DND-41 (cell line): ENCODE data around the gene KCNG2.

Experiments used
- ATAC-seq: fragments of 200-7000 bp; cut with Tn5 transposase; 3 replicates; pipeline ENCODE4 v1.9.1; 2021; ENCODE audit warnings: low read depth; ENCODE audit not compliant: insufficient read depth
- DNase-seq: peaks from one replicate; pipeline ENCODE4 v3.0.0-alpha.2; 2020
- H2AFZ ChIP-seq: 2 replicates; pipeline ENCODE4 v1.6.0; 2012; ENCODE audit warnings: low read depth, low read length
- H3K27ac ChIP-seq: 2 replicates; pipeline ENCODE4 v1.5.1; 2012; ENCODE audit warnings: low read length, inconsistent platforms
- H3K27me3 ChIP-seq: fragments of 200-600 bp; sonication (generic); 2 replicates; pipeline ENCODE4 v1.6.0; 2012; ENCODE audit warnings: low read length, mild to moderate bottlenecking, inconsistent platforms; ENCODE audit not compliant: insufficient read depth, poor library complexity
- H3K36me3 ChIP-seq: 2 replicates; pipeline ENCODE4 v1.5.1; 2012; ENCODE audit warnings: low read length, inconsistent platforms; ENCODE audit not compliant: insufficient read depth
- H3K4me1 ChIP-seq: 2 replicates; pipeline ENCODE4 v1.5.1; 2012; ENCODE audit warnings: mild to moderate bottlenecking, low read length; ENCODE audit not compliant: insufficient read depth
- H3K4me2 ChIP-seq: 2 replicates; pipeline ENCODE4 v1.6.0; 2012; ENCODE audit warnings: mild to moderate bottlenecking, moderate library complexity, low read length, inconsistent platforms; ENCODE audit not compliant: insufficient read depth
- H3K4me3 ChIP-seq, 2 experiments: fragments of 200-600 bp in 1 of 2; shearing (Covaris generic) in 1 of 2; 2 replicates each; pipeline ENCODE4 v1.5.1; 2012 to 2016; ENCODE audit warnings: inconsistent platforms in 2 of 2, low read length in 2 of 2, mild to moderate bottlenecking in 2 of 2, low read depth in 1 of 2, moderate library complexity in 1 of 2
- H3K79me2 ChIP-seq: 2 replicates; pipeline ENCODE4 v1.6.0; 2012; ENCODE audit warnings: low read length, inconsistent platforms; ENCODE audit not compliant: insufficient read depth
- H3K9ac ChIP-seq: 2 replicates; pipeline ENCODE4 v1.6.0; 2012; ENCODE audit warnings: low read depth, mild to moderate bottlenecking, inconsistent platforms, low read length, moderate library complexity
- H3K9me3 ChIP-seq: 2 replicates; pipeline ENCODE4 v1.5.1; 2012; ENCODE audit warnings: low read length, moderate library complexity, mild to moderate bottlenecking, inconsistent platforms; ENCODE audit not compliant: insufficient read depth, severe bottlenecking
- H4K20me1 ChIP-seq: 2 replicates; pipeline ENCODE4 v1.6.0; 2012; ENCODE audit warnings: low read length; ENCODE audit not compliant: insufficient read depth
- EZH2 ChIP-seq: IDR thresholded peaks from 3 replicates; pipeline ENCODE4 v1.6.1; 2012; ENCODE audit warnings: borderline replicate concordance, low read depth, mild to moderate bottlenecking, moderate library complexity, low read length, inconsistent platforms; ENCODE audit not compliant: severe bottlenecking
- TF ChIP-seq, protein P1 (sequence below): IDR thresholded peaks from 2 replicates; pipeline ENCODE4 v1.5.1; 2012; ENCODE audit warnings: borderline replicate concordance, low read length, moderate library complexity, mild to moderate bottlenecking; ENCODE audit not compliant: poor library complexity, severe bottlenecking; ENCODE audit errors: extremely low read depth

KCNG2 gene

DNA sequence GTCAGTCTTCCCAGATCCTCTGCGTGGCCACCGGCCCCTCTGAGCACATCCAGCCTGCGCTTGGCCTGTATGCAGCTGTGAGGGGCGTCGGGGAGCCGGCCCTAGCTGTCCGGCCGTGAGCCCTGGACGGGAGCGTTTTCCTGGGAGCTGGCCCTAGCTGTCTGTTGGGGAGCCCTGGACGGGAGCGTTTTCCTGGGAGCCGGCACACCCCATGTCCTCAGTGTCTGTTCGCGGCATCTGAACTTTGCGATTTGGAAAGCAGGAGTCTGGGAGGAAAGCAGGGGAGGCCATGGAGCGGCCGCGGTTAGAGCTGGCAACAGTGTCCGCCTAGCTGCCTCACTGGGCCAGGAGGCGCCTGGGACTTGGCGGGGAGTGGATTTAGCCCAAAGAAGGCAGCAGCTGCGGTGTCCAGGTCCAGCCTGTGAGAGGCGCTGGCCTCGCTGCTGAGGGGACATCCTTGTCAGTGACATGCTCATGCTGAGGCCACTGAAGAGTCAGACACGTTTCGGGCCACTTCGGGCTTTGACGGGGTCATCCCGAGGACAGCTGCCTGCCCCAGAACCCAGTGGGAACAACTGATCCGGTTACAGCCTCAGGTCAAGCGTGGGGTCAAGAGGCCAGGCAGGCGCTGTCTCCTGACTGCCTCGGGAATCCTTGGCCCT lies 75.8 kb downstream of the KCNG2 start:
- ATAC-seq = no peak
- Histone ChIP-seq H4K20me1 (no peaks in the 10 kb centered on the region), H3K9me3 (no peaks in the 10 kb centered on the region), H3K4me1 (no peaks in the 10 kb centered on the region), H3K27ac (no peak overlapping the region), H2AFZ (no peak overlapping the region), H3K79me2 (no peaks in the 10 kb centered on the region), H3K4me3 (no peak overlapping the region), H3K9ac (no peak overlapping the region), H3K4me2 (no peak overlapping the region), H3K36me3 (no peaks in the 10 kb centered on the region), H3K27me3 (no peaks in the 10 kb centered on the region)
- DNase-seq = no peak
- TF ChIP-seq, protein P1, sequence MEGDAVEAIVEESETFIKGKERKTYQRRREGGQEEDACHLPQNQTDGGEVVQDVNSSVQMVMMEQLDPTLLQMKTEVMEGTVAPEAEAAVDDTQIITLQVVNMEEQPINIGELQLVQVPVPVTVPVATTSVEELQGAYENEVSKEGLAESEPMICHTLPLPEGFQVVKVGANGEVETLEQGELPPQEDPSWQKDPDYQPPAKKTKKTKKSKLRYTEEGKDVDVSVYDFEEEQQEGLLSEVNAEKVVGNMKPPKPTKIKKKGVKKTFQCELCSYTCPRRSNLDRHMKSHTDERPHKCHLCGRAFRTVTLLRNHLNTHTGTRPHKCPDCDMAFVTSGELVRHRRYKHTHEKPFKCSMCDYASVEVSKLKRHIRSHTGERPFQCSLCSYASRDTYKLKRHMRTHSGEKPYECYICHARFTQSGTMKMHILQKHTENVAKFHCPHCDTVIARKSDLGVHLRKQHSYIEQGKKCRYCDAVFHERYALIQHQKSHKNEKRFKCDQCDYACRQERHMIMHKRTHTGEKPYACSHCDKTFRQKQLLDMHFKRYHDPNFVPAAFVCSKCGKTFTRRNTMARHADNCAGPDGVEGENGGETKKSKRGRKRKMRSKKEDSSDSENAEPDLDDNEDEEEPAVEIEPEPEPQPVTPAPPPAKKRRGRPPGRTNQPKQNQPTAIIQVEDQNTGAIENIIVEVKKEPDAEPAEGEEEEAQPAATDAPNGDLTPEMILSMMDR = no peak
- no peak for TF ChIP-seq EZH2

DNA sequence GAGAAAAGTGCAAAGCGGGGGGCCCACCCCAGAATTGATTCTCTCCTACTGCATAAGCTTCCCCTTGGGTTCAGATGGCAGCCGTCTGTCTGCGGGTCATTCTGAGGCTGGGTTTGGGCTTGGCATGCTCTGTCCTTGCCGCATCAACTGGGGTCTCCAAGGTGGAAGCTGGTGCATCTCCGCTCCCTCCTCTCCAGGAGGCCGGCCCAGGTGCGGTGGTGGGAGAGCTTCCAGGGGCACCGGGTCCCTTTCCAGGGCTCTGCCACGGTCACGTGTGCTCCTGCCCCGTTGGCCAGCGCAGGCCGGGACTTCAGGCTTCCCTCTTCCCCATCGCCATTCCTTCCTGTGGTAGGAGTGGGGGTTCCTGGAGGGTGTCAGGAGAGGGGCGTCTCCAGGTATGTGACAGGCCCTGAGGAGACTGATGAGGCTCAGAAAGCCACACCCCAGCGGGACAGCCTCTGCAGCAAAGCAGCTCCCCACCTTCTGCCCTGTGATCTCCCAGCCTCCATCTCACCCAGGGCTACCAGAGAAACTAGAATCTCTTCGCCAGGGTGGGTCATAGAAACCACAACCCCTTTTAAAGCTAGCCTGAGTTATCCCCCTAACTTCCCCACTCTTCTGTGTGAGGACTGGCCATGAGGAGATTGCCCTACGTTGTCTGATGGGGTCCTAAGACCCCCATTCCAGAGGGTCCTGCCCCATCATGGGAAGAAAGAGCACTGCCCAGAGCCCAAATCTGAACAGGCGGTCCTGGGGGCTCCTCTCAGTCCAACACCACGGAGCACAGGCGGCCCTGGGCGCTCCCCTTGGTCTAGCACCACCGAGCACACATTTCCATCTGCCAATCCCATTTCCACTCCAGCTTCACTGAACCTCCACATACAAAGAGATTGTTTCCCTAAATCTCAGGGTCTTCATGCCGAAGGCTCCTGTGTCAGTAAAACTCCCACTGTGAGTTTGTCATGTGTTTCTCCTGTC lies 77.1 kb downstream of the KCNG2 start:
- no peaks in the 10 kb centered on the region for H3K4me1 ChIP-seq
- H3K9ac ChIP-seq = no peak overlapping the region
- no peaks in the 10 kb centered on the region for H3K36me3 ChIP-seq
- no peaks in the 10 kb centered on the region for H3K9me3 ChIP-seq
- no peak overlapping the region for H3K27ac ChIP-seq
- H3K27me3 ChIP-seq = no peaks in the 10 kb centered on the region
- TF ChIP-seq, protein P1 = no peak
- TF ChIP-seq EZH2 = no peak
- H3K4me3 ChIP-seq = no peak overlapping the region
- H3K79me2 ChIP-seq = no peaks in the 10 kb centered on the region
- DNase-seq = no peak
- H3K4me2 ChIP-seq = no peak overlapping the region
- no peaks in the 10 kb centered on the region for H4K20me1 ChIP-seq
- no peak for ATAC-seq
- H2AFZ ChIP-seq = no peak overlapping the region

DNA sequence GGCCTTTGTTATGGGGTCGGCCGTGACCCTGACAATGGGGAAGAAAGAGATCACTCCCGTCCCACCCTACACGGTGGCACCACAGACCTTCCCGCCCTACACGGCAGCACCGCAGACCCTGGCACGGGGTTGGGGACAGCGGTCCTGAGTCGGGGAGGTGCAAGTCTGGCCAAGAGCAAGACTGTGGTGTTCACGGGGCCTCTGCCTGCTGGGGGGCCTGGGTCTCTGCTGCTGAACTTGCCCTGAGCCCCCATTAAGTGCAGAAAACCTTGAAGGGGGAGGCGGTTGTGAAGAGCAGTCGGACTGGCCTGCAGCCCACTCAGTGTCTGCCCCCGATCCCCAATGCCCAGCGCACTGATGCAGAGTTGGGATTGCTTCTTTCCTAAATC lies 77.8 kb downstream of the KCNG2 start:
- H3K9me3 ChIP-seq = no peaks in the 10 kb centered on the region
- no peaks in the 10 kb centered on the region for H4K20me1 ChIP-seq
- H3K9ac ChIP-seq = no peak overlapping the region
- H2AFZ ChIP-seq = no peak overlapping the region
- no peaks in the 10 kb centered on the region for H3K36me3 ChIP-seq
- no peak overlapping the region for H3K4me2 ChIP-seq
- no peaks in the 10 kb centered on the region for H3K27me3 ChIP-seq
- DNase-seq (no peak), ATAC-seq (no peak)
- H3K27ac ChIP-seq = no peak overlapping the region
- H3K4me3 ChIP-seq = no peak overlapping the region
- no peaks in the 10 kb centered on the region for H3K4me1 ChIP-seq
- H3K79me2 ChIP-seq = no peaks in the 10 kb centered on the region
- TF ChIP-seq, protein P1 = no peak
- TF ChIP-seq EZH2 = no peak
